Common myeloid progenitor, CD34-positive (primary cell): Measurements from ENCODE around the gene GPR142.

ENCODE experiments used
- CTCF ChIA-PET: fragments of 350-600 bp; sonication (Branson Sonifier 250); formaldehyde crosslinking; loops from one replicate; lab custom pipeline; 2021; ENCODE audit warnings: antibody characterized with exemption; lab: Charles Lee
- POLR2A ChIA-PET: fragments of 350-600 bp; sonication (Branson Sonifier 250); formaldehyde crosslinking; loops from one replicate; lab custom pipeline; 2021; ENCODE audit warnings: antibody characterized with exemption; lab: Charles Lee
- DNase-seq, 3 donors: peaks; one replicate each; pipeline versions ENCODE4 v3.0.0 to v3.0.0-alpha.2; 2013
- H3K27ac ChIP-seq, 2 experiments: 1 replicate in 1 of 2; 2 replicates in 1 of 2; pipeline ENCODE4 v1.7.0; 2013; ENCODE audit warnings: inconsistent platforms in 2 of 2, low read length in 2 of 2, mild to moderate bottlenecking in 2 of 2, low read depth in 1 of 2, moderate library complexity in 1 of 2; ENCODE audit not compliant: severe bottlenecking in 2 of 2, insufficient read depth in 1 of 2, poor library complexity in 1 of 2
- H3K27me3 ChIP-seq, 5 experiments: replicated peaks in 2 of 5; 1 replicate in 3 of 5; 2 replicates in 2 of 5; pipeline versions ENCODE4 v1.6.1 to v1.7.0; 2013; ENCODE audit warnings: low read length in 4 of 5, mild to moderate bottlenecking in 2 of 5, moderate library complexity in 2 of 5, inconsistent platforms in 1 of 5; ENCODE audit not compliant: insufficient read depth in 5 of 5, control insufficient read depth in 4 of 5
- H3K36me3 ChIP-seq, 4 experiments: 1 replicate in 2 of 4; 2 replicates in 2 of 4; pipeline versions ENCODE4 v1.6.1 to v1.7.0; 2013; ENCODE audit warnings: low read length in 3 of 4, control low read depth in 1 of 4, mild to moderate bottlenecking in 1 of 4; ENCODE audit not compliant: control insufficient read depth in 4 of 4, insufficient read depth in 4 of 4
- H3K4me1 ChIP-seq, 4 experiments: 1 replicate in 3 of 4; 2 replicates in 1 of 4; pipeline versions ENCODE4 v1.6.1 to v1.7.1; 2013; ENCODE audit warnings: low read length in 3 of 4, mild to moderate bottlenecking in 3 of 4, control low read depth in 1 of 4, inconsistent platforms in 1 of 4, moderate library complexity in 1 of 4; ENCODE audit not compliant: control insufficient read depth in 4 of 4, insufficient read depth in 4 of 4; ENCODE audit errors: control extremely low read depth in 1 of 4
- H3K4me3 ChIP-seq, 7 experiments: 1 replicate in 4 of 7; 2 replicates in 3 of 7; pipeline versions ENCODE4 v1.5.1 to v1.7.0; 2013; ENCODE audit warnings: mild to moderate bottlenecking in 7 of 7, low read length in 6 of 7, moderate library complexity in 6 of 7, inconsistent platforms in 2 of 7, low read depth in 2 of 7, control low read depth in 1 of 7; ENCODE audit not compliant: insufficient read depth in 4 of 7, control insufficient read depth in 1 of 7; ENCODE audit errors: extremely low read depth in 1 of 7
- H3K9me3 ChIP-seq, 5 experiments: 1 replicate in 4 of 5; 2 replicates in 1 of 5; pipeline versions ENCODE4 v1.6.1 to v1.7.1; 2013; ENCODE audit warnings: low read length in 4 of 5, mild to moderate bottlenecking in 2 of 5, inconsistent platforms in 1 of 5, low read depth in 1 of 5, moderate library complexity in 1 of 5; ENCODE audit not compliant: control insufficient read depth in 4 of 5, insufficient read depth in 2 of 5; ENCODE audit errors: control extremely low read depth in 1 of 5
- WGBS: methylation state at CpG from one replicate; pipeline ENCODE4 v1.1.5; 2013; ENCODE audit not compliant: insufficient coverage; 5-methylcytosine and 5-hydroxymethylcytosine counted together

The GPR142 gene

DNA sequence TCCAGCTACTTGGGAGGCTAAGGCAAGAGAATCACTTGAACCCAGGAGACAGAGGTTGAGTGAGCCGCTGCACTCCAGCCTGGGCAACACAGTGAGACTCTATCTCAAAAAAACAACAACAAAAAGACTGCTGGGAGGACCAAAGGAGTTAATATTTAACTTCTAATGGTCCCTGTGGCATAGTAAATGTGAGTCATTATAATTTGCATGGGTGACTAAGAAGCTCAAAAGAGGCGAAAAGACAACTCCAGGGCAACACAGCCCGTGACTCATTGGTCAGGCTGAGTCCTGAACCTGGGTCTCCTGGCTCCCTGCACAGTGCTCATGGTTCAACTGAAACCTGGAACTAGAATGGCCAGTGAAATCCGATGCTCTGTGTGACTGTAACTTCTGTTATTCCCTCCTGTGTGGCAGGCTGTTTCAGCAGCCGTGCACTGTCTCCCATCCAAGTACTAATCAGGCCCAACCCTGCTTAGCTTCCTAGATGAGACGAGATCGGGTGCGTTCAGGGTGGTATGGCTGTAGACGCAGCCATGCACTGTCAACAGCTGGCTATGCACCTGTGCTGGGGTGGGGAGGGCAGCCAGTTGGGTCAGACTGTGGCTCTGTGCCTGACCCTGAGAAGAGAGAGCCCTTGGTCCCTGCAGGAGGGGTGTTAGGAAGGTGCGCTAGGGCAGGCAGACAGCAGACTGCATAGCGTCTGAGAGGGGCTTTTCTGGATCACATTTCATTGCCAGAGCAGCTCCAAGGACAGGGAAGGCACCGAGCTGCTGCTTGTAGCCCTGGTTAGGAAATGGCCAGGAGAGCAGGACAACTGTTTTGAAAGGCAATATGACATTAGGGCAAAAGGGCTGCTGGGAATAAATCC lies 50.1 kb downstream of the GPR142 start:
- Histone ChIP-seq H3K36me3 (no peaks in the 10 kb centered on the region), H3K4me3 (no peak overlapping the region), H3K27ac (peak overlapping the region in 1 of 2 experiments; percentile 40), H3K27me3 (no peaks in the 10 kb centered on the region), H3K9me3 (no peaks in the 10 kb centered on the region), H3K4me1 (no peaks in the 10 kb centered on the region)
- CTCF ChIA-PET = interaction anchor here (1.5 to 1.8 kb wide), 2 partner anchors 20 to 39 kb away, joined by 3 to 6 read pairs; no protein-coding TSS in a partner anchor
- POLR2A ChIA-PET = no interaction called here
- 89% methylated on average over 10 of the region's 12 CpGs for WGBS
- DNase-seq = no peak

DNA sequence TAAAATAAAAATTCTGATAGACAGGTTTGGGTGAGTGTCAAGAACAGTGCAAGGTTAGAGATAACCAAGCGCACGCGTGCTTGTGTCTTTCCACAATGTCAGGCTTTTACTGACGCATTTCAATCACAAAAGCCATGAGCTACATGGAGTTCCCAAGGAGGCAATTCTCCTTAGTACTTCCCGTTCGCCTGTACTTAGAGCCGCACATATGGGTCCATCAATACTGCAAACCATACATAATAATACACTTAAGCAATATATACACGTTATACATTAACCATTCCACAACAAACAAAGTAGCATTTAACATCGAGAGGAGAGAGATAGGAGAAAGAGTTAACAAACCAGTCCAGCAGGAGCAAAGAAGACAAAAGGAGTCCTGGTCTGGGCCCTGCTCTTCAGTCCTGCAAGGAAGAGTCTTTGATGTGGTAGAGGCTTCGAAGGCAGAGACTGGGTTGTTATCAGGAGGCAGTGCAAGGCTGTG lies 52.7 kb downstream of the GPR142 start:
- Histone ChIP-seq H3K4me1 (no peaks in the 10 kb centered on the region), H3K36me3 (no peaks in the 10 kb centered on the region), H3K27ac (no peak overlapping the region), H3K27me3 (peaks cover 0 to 2% (median 0%) of the 10 kb centered on the region in 5 experiments), H3K4me3 (no peak overlapping the region), H3K9me3 (no peaks in the 10 kb centered on the region)
- CTCF ChIA-PET = no interaction called here
- DNase-seq = no peak
- 96% methylated on average over 8 of the region's 10 CpGs for WGBS
- POLR2A ChIA-PET = no interaction called here
